Neural cell (in vitro differentiated cells): ENCODE results near the gene ALDH8A1. TPM values are rescaled to one million over a fixed set of nuclear protein-coding genes. Genes with fewer than 3 reads are reported as not detected.

Experiments
- H2AFZ ChIP-seq: fragments of 200-600, 300-800 bp; sonication (generic), shearing (Covaris generic); 2 replicates; pipeline ENCODE4 v1.6.0; 2014; ENCODE audit warnings: low read depth, mild to moderate bottlenecking, antibody characterized with exemption, low read length, moderate library complexity
- H3F3A ChIP-seq: fragments of 200-600 bp; shearing (Covaris generic); 2 replicates; pipeline ENCODE4 v1.6.1; 2016; ENCODE audit warnings: mild to moderate bottlenecking, moderate library complexity, mixed read lengths, antibody characterized with exemption, low read length; ENCODE audit not compliant: insufficient read depth, poor library complexity, severe bottlenecking
- H3K27ac ChIP-seq: fragments of 200-600, 300-800 bp; sonication (generic), shearing (Covaris generic); 2 replicates; pipeline ENCODE4 v1.5.1; 2014; ENCODE audit warnings: mild to moderate bottlenecking, low read length, moderate library complexity
- H3K27me3 ChIP-seq: fragments of 300-800, 200-600 bp; sonication (generic), shearing (Covaris generic); 2 replicates; pipeline ENCODE4 v1.6.0; 2014; ENCODE audit warnings: mild to moderate bottlenecking, low read depth, low read length, moderate library complexity; ENCODE audit not compliant: insufficient read depth
- H3K36me3 ChIP-seq: fragments of 300-800, 200-600 bp; sonication (generic), shearing (Covaris generic); 2 replicates; pipeline ENCODE4 v1.5.1; 2014; ENCODE audit warnings: mild to moderate bottlenecking, antibody characterized with exemption, low read length, moderate library complexity; ENCODE audit not compliant: insufficient read depth
- H3K4me2 ChIP-seq: fragments of 300-800, 200-600 bp; sonication (generic), shearing (Covaris generic); 2 replicates; pipeline ENCODE4 v1.6.0; 2014; ENCODE audit warnings: mild to moderate bottlenecking, low read length
- H3K4me3 ChIP-seq: fragments of 300-800, 200-600 bp; sonication (generic), shearing (Covaris generic); 2 replicates; pipeline ENCODE4 v1.5.1; 2014; ENCODE audit warnings: mild to moderate bottlenecking, low read length, moderate library complexity
- H3K79me2 ChIP-seq: fragments of 200-600 bp; shearing (Covaris generic); replicated peaks from 2 replicates; pipeline ENCODE4 v1.6.0; 2014; ENCODE audit warnings: mild to moderate bottlenecking, low read length, moderate library complexity; ENCODE audit not compliant: insufficient read depth
- H3K9ac ChIP-seq: fragments of 300-800, 200-600 bp; sonication (generic), shearing (Covaris generic); 2 replicates; pipeline ENCODE4 v1.6.1; 2016; ENCODE audit warnings: mild to moderate bottlenecking, low read length, mixed read lengths
- H3K9me2 ChIP-seq: fragments of 200-600 bp; shearing (Covaris generic); 2 replicates; pipeline ENCODE4 v1.6.1; 2016; ENCODE audit warnings: mild to moderate bottlenecking, low read length, mixed read lengths; ENCODE audit not compliant: insufficient read depth
- H3K9me3 ChIP-seq: fragments of 200-600, 300-800 bp; sonication (generic), shearing (Covaris generic); 2 replicates; pipeline ENCODE4 v1.6.1; 2016; ENCODE audit warnings: mild to moderate bottlenecking, mixed run types, low read length, moderate library complexity, mixed read lengths
- H4K20me1 ChIP-seq: fragments of 200-600 bp; shearing (Covaris generic); 2 replicates; pipeline ENCODE4 v1.6.1; 2016; ENCODE audit warnings: mild to moderate bottlenecking, mixed run types; ENCODE audit not compliant: insufficient read depth
- EP300 ChIP-seq: fragments of 450-650 bp; conservative IDR thresholded peaks from 2 replicates; pipeline ENCODE4 v1.6.1; 2014; ENCODE audit warnings: antibody characterized with exemption, mild to moderate bottlenecking, moderate library complexity; ENCODE audit not compliant: poor library complexity, severe bottlenecking
- EZH2 ChIP-seq: fragments of 200-600, 300-800 bp; shearing (Covaris generic), sonication (generic); IDR thresholded peaks from 2 replicates; pipeline ENCODE4 v1.6.1; 2014; ENCODE audit warnings: antibody characterized with exemption, low read length, borderline replicate concordance, mild to moderate bottlenecking; ENCODE audit not compliant: insufficient read depth, poor library complexity, severe bottlenecking
- MXI1 ChIP-seq: fragments of 450-650 bp; conservative IDR thresholded peaks from 2 replicates; pipeline ENCODE4 v1.6.1; 2014; ENCODE audit warnings: antibody characterized with exemption, mild to moderate bottlenecking; ENCODE audit not compliant: poor library complexity, severe bottlenecking
- POLR2AphosphoS5 ChIP-seq: IDR thresholded peaks from 2 replicates; pipeline ENCODE4 v1.6.1; 2012
- RAD21 ChIP-seq: fragments of 450-650 bp; conservative IDR thresholded peaks from 2 replicates; pipeline ENCODE4 v1.6.1; 2014; ENCODE audit warnings: antibody characterized with exemption, mild to moderate bottlenecking, moderate library complexity
- SMC3 ChIP-seq: fragments of 450-650 bp; conservative IDR thresholded peaks from 2 replicates; pipeline ENCODE4 v1.6.1; 2014; ENCODE audit warnings: antibody characterized with exemption, mild to moderate bottlenecking, moderate library complexity; ENCODE audit not compliant: poor library complexity
- TAF1 ChIP-seq: IDR thresholded peaks from 2 replicates; pipeline ENCODE4 v1.6.1; 2012; ENCODE audit warnings: low read depth
- polyA plus RNA-seq: library from polyadenylated mRNA; depleted of rRNA; stranded (reverse); fragments of >200 nt; gene quantifications from 2 replicates; pipeline ENCODE4 v1.2.3, GENCODE V29; 2014
- TF ChIP-seq, protein P1 (sequence below): IDR thresholded peaks from 2 replicates; pipeline ENCODE4 v1.6.1; 2012; ENCODE audit warnings: borderline replicate concordance
- TF ChIP-seq, protein P2 (sequence below): fragments of 450-650 bp; IDR thresholded peaks from 2 replicates; pipeline ENCODE4 v1.5.1; 2014; ENCODE audit warnings: antibody characterized with exemption, mild to moderate bottlenecking, moderate library complexity; ENCODE audit not compliant: poor library complexity, severe bottlenecking

Gene ALDH8A1
- polyA plus RNA-seq, 1 donor from 2014 or later: 6.9 TPM

DNA sequence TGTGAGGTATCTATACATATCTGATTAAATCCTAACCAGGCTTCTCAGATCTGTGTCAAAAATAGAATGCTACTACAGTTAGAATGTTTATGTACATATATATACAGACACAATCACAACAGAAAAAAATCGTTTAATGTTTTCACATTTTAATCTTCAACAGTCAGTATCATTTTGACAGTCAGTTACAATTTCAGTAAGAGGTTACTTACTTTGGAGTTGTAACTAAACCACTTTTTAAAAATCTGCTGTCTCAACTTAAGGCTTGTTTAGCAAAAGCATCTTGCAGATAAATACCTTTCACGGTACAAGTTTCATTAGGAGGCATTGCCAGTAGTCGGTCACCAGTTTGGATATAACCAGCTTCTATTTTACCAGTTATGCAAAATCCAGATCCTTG, 32.3 kb upstream of the ALDH8A1 start:
- Histone ChIP-seq H3F3A (no peaks in the 10 kb centered on the region), H3K9me2 (no peaks in the 10 kb centered on the region), H3K79me2 (no peaks in the 10 kb centered on the region), H2AFZ (no peak overlapping the region), H3K27me3 (no peaks in the 10 kb centered on the region), H4K20me1 (no peaks in the 10 kb centered on the region), H3K9ac (no peak overlapping the region), H3K27ac (no peak overlapping the region), H3K4me2 (no peak overlapping the region), H3K4me3 (no peak overlapping the region), H3K9me3 (no peaks in the 10 kb centered on the region), H3K36me3 (peaks cover 8% of the 10 kb centered on the region)
- TF ChIP-seq, protein P1, sequence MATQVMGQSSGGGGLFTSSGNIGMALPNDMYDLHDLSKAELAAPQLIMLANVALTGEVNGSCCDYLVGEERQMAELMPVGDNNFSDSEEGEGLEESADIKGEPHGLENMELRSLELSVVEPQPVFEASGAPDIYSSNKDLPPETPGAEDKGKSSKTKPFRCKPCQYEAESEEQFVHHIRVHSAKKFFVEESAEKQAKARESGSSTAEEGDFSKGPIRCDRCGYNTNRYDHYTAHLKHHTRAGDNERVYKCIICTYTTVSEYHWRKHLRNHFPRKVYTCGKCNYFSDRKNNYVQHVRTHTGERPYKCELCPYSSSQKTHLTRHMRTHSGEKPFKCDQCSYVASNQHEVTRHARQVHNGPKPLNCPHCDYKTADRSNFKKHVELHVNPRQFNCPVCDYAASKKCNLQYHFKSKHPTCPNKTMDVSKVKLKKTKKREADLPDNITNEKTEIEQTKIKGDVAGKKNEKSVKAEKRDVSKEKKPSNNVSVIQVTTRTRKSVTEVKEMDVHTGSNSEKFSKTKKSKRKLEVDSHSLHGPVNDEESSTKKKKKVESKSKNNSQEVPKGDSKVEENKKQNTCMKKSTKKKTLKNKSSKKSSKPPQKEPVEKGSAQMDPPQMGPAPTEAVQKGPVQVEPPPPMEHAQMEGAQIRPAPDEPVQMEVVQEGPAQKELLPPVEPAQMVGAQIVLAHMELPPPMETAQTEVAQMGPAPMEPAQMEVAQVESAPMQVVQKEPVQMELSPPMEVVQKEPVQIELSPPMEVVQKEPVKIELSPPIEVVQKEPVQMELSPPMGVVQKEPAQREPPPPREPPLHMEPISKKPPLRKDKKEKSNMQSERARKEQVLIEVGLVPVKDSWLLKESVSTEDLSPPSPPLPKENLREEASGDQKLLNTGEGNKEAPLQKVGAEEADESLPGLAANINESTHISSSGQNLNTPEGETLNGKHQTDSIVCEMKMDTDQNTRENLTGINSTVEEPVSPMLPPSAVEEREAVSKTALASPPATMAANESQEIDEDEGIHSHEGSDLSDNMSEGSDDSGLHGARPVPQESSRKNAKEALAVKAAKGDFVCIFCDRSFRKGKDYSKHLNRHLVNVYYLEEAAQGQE: no peak
- no peak for TF ChIP-seq POLR2AphosphoS5
- TF ChIP-seq EP300: no peak
- TF ChIP-seq, protein P2, sequence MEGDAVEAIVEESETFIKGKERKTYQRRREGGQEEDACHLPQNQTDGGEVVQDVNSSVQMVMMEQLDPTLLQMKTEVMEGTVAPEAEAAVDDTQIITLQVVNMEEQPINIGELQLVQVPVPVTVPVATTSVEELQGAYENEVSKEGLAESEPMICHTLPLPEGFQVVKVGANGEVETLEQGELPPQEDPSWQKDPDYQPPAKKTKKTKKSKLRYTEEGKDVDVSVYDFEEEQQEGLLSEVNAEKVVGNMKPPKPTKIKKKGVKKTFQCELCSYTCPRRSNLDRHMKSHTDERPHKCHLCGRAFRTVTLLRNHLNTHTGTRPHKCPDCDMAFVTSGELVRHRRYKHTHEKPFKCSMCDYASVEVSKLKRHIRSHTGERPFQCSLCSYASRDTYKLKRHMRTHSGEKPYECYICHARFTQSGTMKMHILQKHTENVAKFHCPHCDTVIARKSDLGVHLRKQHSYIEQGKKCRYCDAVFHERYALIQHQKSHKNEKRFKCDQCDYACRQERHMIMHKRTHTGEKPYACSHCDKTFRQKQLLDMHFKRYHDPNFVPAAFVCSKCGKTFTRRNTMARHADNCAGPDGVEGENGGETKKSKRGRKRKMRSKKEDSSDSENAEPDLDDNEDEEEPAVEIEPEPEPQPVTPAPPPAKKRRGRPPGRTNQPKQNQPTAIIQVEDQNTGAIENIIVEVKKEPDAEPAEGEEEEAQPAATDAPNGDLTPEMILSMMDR: no peak
- TF ChIP-seq MXI1: no peak
- no peak for TF ChIP-seq RAD21
- TF ChIP-seq SMC3: no peak
- TF ChIP-seq EZH2: no peak
- no peak for TF ChIP-seq TAF1

DNA sequence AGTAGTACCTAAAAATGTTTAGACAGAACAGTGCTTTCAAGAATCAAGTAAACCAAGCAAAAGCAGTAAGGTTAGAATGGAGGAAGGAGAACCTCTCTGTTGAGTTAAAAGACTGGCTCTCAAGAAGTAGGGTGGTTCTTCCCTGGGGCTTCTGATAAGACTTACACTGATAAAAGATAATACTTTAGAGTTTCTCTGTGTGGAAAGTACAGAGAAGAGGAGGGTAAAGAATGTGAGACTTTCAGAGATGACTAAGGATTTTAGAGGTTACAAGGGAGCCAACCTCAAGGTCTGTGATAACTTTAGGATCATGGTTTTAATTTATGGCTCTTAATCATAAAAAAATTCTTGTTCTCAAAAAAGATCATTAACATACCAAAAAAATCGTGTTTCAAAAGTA, 30.9 kb upstream of the ALDH8A1 start:
- Histone ChIP-seq H2AFZ (no peak overlapping the region), H3K36me3 (peaks cover 8% of the 10 kb centered on the region), H3K4me2 (no peak overlapping the region), H3K4me3 (no peak overlapping the region), H3K9ac (no peak overlapping the region), H3K79me2 (no peaks in the 10 kb centered on the region), H4K20me1 (no peaks in the 10 kb centered on the region), H3K9me2 (no peaks in the 10 kb centered on the region), H3K9me3 (no peaks in the 10 kb centered on the region), H3K27me3 (no peaks in the 10 kb centered on the region), H3K27ac (no peak overlapping the region), H3F3A (no peaks in the 10 kb centered on the region)
- TF ChIP-seq, protein P2: no peak
- TF ChIP-seq MXI1 (no peak), POLR2AphosphoS5 (no peak), SMC3 (no peak), RAD21 (no peak), TAF1 (no peak), EZH2 (no peak), EP300 (no peak)
- TF ChIP-seq, protein P1: no peak
